A673 (cell line): ENCODE data around the gene FAM50A. TPM values are rescaled to one million over a fixed set of nuclear protein-coding genes. Genes with fewer than 3 reads are reported as not detected.

Source experiments
- BruUV-seq: library from RNA; stranded (reverse); fragments of 400-500 nt; replicated peaks from 2 replicates; lab custom pipeline; 2021; lab: Mats Ljungman, UMichigan
- CTCF ChIA-PET: fragments of 300-600 bp; sonication (Branson Sonifier 250); formaldehyde crosslinking; loops from one replicate; lab custom pipeline; 2022; ENCODE audit warnings: antibody characterized with exemption; lab: Charles Lee
- POLR2A ChIA-PET: fragments of 300-600 bp; sonication (Branson Sonifier 250); formaldehyde crosslinking; loops from one replicate; lab custom pipeline; 2022; ENCODE audit warnings: antibody characterized with exemption; ENCODE audit not compliant: low non-redundant PET; lab: Charles Lee
- DNase-seq: peaks from one replicate; pipeline ENCODE4 v3.0.0-alpha.2; 2015; ENCODE audit warnings: low spot score
- H3K27ac ChIP-seq: fragments of 200-600 bp; sonication (generic); 2 replicates; pipeline ENCODE4 v1.5.1; 2016; ENCODE audit warnings: mixed run types, low read depth, mild to moderate bottlenecking, mixed read lengths, antibody characterized with exemption, low read length; ENCODE audit not compliant: poor library complexity, severe bottlenecking
- H3K27me3 ChIP-seq: fragments of 200-600 bp; sonication (generic); replicated peaks from 2 replicates; pipeline ENCODE4 v1.6.1; 2017; ENCODE audit warnings: mixed run types, low read depth, mild to moderate bottlenecking, mixed read lengths, antibody characterized with exemption, low read length; ENCODE audit not compliant: insufficient read depth, poor library complexity
- H3K36me3 ChIP-seq: fragments of 200-600 bp; sonication (generic); 2 replicates; pipeline ENCODE4 v1.6.1; 2016; ENCODE audit warnings: mixed run types, mild to moderate bottlenecking, mixed read lengths, antibody characterized with exemption, low read length; ENCODE audit not compliant: insufficient read depth, poor library complexity, severe bottlenecking
- H3K4me1 ChIP-seq: fragments of 200-600 bp; sonication (generic); 2 replicates; pipeline ENCODE4 v1.6.1; 2017; ENCODE audit warnings: mixed run types, mild to moderate bottlenecking, mixed read lengths, antibody characterized with exemption, low read length; ENCODE audit not compliant: insufficient read depth, poor library complexity, severe bottlenecking
- H3K4me3 ChIP-seq: fragments of 200-600 bp; sonication (generic); 2 replicates; pipeline ENCODE4 v1.5.1; 2016; ENCODE audit warnings: low read depth, mixed run types, mild to moderate bottlenecking, mixed read lengths, low read length; ENCODE audit not compliant: poor library complexity, severe bottlenecking
- H3K9me3 ChIP-seq: fragments of 200-600 bp; sonication (generic); 2 replicates; pipeline ENCODE4 v1.6.1; 2016; ENCODE audit warnings: mixed run types, low read depth, mild to moderate bottlenecking, mixed read lengths, antibody characterized with exemption, low read length; ENCODE audit not compliant: poor library complexity, severe bottlenecking
- EZH2 ChIP-seq: fragments of 200-600 bp; sonication (generic); IDR thresholded peaks from 2 replicates; pipeline ENCODE4 v1.6.1; 2017; ENCODE audit warnings: borderline replicate concordance, low read depth, mild to moderate bottlenecking, mixed read lengths, antibody characterized with exemption, low read length; ENCODE audit not compliant: poor library complexity, severe bottlenecking
- intact Hi-C: fragments of 100-400 bp; cut with micrococcal nuclease; formaldehyde crosslinking; loops from one replicate; pipeline ENCODE4 v1.10.0; 2022; ENCODE audit not compliant: unreplicated experiment
- total RNA-seq: library from RNA; stranded (reverse); gene quantifications from 2 replicates; pipeline ENCODE4 v1.2.3, GENCODE V29; 2021
- TF ChIP-seq, protein P1 (sequence below): fragments of 300-800, 200-600 bp; sonication (generic); conservative IDR thresholded peaks from 2 replicates; pipeline ENCODE4 v1.5.1; 2017; ENCODE audit warnings: low read depth, mild to moderate bottlenecking, antibody characterized with exemption, low read length, moderate library complexity, mixed read lengths

The FAM50A gene
- total RNA-seq, 1 experiment from 2014 or later, result 83.7 TPM

DNA sequence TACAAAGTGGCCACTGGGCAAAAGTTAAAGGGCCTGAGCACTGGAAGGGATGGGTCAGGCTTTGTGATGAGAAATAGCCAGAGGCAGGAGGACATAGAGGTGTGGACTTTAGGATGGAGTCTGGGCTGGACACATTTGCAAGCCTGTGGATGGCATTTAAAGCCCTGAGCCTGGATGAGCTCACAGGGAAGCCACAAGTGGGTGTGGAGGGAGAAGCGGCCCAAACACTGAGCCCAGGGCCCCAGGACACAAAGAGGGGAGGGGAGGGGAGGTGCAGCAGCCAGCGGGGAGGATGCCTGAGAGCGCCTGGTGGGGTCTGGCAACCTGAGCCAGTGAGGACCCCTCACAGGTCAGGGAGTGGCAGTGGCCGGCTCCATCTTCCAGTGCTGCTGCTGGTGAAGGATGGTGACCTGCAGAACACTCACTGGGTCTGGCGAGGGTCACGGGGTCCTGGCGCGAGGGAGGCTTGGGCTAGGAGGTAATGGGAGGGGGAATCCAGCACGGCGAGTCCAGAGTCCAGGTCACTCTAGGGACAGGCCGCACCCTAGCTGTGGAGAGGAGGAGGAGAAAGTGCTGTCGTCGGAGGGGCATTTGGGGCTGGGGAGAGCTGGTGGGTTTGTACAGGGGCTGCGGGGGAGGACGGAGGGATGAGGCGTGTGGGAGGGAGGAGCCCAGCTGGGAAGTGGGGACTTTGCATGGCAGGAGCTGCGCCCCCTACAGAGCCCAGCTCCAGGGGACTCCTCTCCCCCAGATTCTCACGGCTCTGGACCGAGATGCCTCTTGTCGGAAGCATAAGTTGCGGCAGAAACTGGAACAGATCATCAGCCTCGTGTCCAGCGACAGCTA, 28.1 kb downstream of the FAM50A start:
- no peak for DNase-seq
- H3K27ac ChIP-seq, result no peak overlapping the region
- H3K4me3 ChIP-seq, result no peak overlapping the region
- peaks cover 5% of the 10 kb centered on the region for H3K36me3 ChIP-seq
- ChIA-PET POLR2A (no interaction called here), CTCF (no interaction called here)
- intact Hi-C loops, result no loop called here
- H3K9me3 ChIP-seq, result no peaks in the 10 kb centered on the region
- no TSS peak for BruUV-seq
- TF ChIP-seq, protein P1, sequence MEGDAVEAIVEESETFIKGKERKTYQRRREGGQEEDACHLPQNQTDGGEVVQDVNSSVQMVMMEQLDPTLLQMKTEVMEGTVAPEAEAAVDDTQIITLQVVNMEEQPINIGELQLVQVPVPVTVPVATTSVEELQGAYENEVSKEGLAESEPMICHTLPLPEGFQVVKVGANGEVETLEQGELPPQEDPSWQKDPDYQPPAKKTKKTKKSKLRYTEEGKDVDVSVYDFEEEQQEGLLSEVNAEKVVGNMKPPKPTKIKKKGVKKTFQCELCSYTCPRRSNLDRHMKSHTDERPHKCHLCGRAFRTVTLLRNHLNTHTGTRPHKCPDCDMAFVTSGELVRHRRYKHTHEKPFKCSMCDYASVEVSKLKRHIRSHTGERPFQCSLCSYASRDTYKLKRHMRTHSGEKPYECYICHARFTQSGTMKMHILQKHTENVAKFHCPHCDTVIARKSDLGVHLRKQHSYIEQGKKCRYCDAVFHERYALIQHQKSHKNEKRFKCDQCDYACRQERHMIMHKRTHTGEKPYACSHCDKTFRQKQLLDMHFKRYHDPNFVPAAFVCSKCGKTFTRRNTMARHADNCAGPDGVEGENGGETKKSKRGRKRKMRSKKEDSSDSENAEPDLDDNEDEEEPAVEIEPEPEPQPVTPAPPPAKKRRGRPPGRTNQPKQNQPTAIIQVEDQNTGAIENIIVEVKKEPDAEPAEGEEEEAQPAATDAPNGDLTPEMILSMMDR, result no peak
- TF ChIP-seq EZH2, result no peak
- no peaks in the 10 kb centered on the region for H3K4me1 ChIP-seq
- H3K27me3 ChIP-seq, result no peaks in the 10 kb centered on the region

DNA sequence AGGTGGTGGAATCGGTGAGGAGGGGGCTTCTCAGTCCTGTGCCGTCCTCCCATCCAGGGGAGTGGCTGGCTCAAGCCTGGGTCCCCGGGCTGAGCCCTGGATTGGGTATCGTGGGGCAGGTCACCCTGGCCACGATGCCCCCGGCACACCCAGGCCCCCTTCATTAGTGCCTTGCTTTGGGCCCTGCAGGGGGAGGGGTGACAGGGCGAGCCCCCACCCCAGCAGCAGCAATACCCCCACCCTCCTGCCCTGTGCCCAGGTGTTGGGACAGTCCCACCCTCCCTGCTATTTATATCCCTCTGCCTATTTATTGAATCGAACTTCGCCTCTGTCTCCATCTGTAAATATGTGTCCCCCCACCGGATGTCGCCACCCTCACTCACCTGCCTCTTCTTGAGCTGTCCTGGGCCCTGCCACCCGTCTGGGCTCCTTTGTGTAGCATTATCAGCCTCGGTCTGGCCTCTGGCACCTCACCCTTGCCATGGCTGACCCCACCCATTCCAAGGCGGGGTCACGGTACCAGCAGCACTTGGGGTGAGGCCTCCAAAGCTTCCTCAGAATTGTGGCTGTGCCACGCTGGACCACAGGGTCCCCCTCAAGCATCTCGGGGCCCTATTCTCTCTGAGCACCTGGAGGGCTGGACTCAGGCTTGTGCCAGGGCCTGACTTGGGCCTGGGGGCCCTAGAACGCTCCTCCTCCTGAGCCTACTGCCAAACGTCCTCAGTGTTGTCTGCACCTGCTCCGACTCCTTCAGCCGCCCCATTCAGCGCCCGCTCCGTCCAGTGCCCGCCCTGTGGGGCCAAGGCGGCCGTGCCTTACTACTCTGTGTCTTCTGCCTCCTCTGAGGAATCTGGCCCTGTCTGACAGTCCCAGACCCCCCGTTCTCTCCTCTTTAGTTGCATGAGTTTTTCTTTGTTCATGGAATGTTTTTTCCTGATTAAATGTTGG, 29.0 kb downstream of the FAM50A start:
- TF ChIP-seq, protein P1, result no peak
- TF ChIP-seq EZH2, result no peak
- no TSS peak for BruUV-seq
- peaks cover 5% of the 10 kb centered on the region for H3K36me3 ChIP-seq
- H3K4me3 ChIP-seq, result no peak overlapping the region
- no peak for DNase-seq
- H3K9me3 ChIP-seq, result no peaks in the 10 kb centered on the region
- CTCF ChIA-PET, result no interaction called here
- POLR2A ChIA-PET, result no interaction called here
- H3K4me1 ChIP-seq, result no peaks in the 10 kb centered on the region
- no peak overlapping the region for H3K27ac ChIP-seq
- intact Hi-C loops, result no loop called here
- no peaks in the 10 kb centered on the region for H3K27me3 ChIP-seq

DNA sequence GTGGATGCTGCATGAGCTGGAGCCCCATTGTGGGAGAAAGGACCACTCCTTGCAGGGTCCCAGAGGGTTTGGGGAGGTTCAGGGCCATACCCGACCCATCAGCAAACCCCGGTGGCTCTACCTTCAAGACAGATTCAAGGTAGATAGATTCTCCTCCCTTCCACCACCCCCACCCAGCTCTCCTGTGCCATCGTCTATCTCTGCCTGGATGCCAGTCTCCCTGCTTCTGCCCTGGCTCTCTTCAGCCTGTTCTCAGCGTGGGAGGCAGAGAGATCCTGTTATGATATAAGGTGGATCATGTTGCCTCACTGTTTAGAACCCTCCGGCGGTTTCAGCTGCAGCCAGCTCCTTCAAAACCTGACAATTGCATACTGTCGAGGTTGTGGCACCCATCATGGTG, 29.7 kb downstream of the FAM50A start:
- no peak for DNase-seq
- Histone ChIP-seq H3K4me1 (no peaks in the 10 kb centered on the region), H3K4me3 (no peak overlapping the region), H3K9me3 (no peaks in the 10 kb centered on the region), H3K27me3 (no peaks in the 10 kb centered on the region), H3K36me3 (no peaks in the 10 kb centered on the region), H3K27ac (no peak overlapping the region)
- intact Hi-C loops, result no loop called here
- ChIA-PET POLR2A (no interaction called here), CTCF (no interaction called here)
- TF ChIP-seq, protein P1, result no peak
- no peak for TF ChIP-seq EZH2
- no TSS peak for BruUV-seq
